HEK293 (cell line): ENCODE measurements around the gene L2HGDH.

ENCODE experiments used
- CTCF ChIA-PET: fragments of 350-600 bp; formaldehyde crosslinking; extraction: SDS; loops from one replicate; lab custom pipeline; 2021; ENCODE audit warnings: antibody characterized with exemption; lab: Yijun Ruan, JAX
- POLR2A ChIA-PET: fragments of 300-600 bp; formaldehyde crosslinking; extraction: SDS; loops from one replicate; lab custom pipeline; 2020; ENCODE audit warnings: antibody characterized with exemption, inconsistent platforms; lab: Yijun Ruan, JAX
- H3K27ac ChIP-seq: fragments of 200-500 bp; sonication (Bioruptor generic); 2 replicates; pipeline ENCODE4 v1.5.1; 2014; ENCODE audit warnings: low read depth, low read length, control low read depth, inconsistent platforms; ENCODE audit errors: extremely low read depth
- H3K36me3 ChIP-seq, 2 experiments: fragments of 200-500 bp in 1 of 2; sonication (Bioruptor generic) in 1 of 2; 1 replicate in 1 of 2; 2 replicates in 1 of 2; pipeline ENCODE4 v1.5.1; 2014 to 2017; ENCODE audit warnings: inconsistent platforms in 2 of 2, low read length in 2 of 2; ENCODE audit not compliant: control insufficient read depth in 2 of 2, insufficient read depth in 1 of 2
- H3K4me1 ChIP-seq: fragments of 200-500 bp; sonication (Bioruptor generic); 2 replicates; pipeline ENCODE4 v1.5.1; 2014; ENCODE audit warnings: mild to moderate bottlenecking, low read length, inconsistent platforms; ENCODE audit not compliant: control insufficient read depth, insufficient read depth
- H3K4me3 ChIP-seq: 2 replicates; pipeline ENCODE4 v1.5.1; 2011; ENCODE audit warnings: low read depth, mild to moderate bottlenecking, control low read depth, low read length, moderate library complexity
- H3K9me3 ChIP-seq: fragments of 200-500 bp; sonication (Bioruptor generic); 2 replicates; pipeline ENCODE4 v1.5.1; 2014; ENCODE audit warnings: low read depth, low read length, inconsistent platforms; ENCODE audit not compliant: control insufficient read depth, insufficient read depth
- HOXC10 ChIP-seq: sonication (generic); formaldehyde crosslinking; IDR thresholded peaks from 2 replicates; pipeline ENCODE4 v1.8.1; 2023; ENCODE audit warnings: mild to moderate bottlenecking, missing genetic modification reagents
- IKZF3 ChIP-seq: fragments of 450-650 bp; IDR thresholded peaks from 2 replicates; pipeline ENCODE4 v1.5.0; 2018; ENCODE audit warnings: missing biosample characterization, mild to moderate bottlenecking, missing genetic modification characterization, moderate library complexity
- MYNN ChIP-seq: fragments of 450-650 bp; formaldehyde crosslinking; IDR thresholded peaks from 2 replicates; pipeline ENCODE4 v1.5.1; 2016; ENCODE audit warnings: missing biosample characterization, missing genetic modification characterization, borderline replicate concordance
- ZBTB17 ChIP-seq: fragments of 450-650 bp; formaldehyde crosslinking; IDR thresholded peaks from 2 replicates; pipeline ENCODE4 v1.5.1; 2016; ENCODE audit warnings: missing biosample characterization, missing genetic modification characterization
- ZNF148 ChIP-seq: fragments of 450-650 bp; formaldehyde crosslinking; IDR thresholded peaks from 2 replicates; pipeline ENCODE4 v1.5.0; 2017; ENCODE audit warnings: missing biosample characterization, missing genetic modification characterization, borderline replicate concordance
- ZNF169 ChIP-seq: fragments of 450-650 bp; formaldehyde crosslinking; IDR thresholded peaks from 2 replicates; pipeline ENCODE4 v1.5.1; 2016; ENCODE audit warnings: missing biosample characterization, missing genetic modification characterization
- ZNF202 ChIP-seq: fragments of 450-650 bp; formaldehyde crosslinking; IDR thresholded peaks from 2 replicates; pipeline ENCODE4 v1.5.1; 2016; ENCODE audit warnings: missing biosample characterization, missing genetic modification characterization, borderline replicate concordance
- ZNF292 ChIP-seq: fragments of 450-650 bp; formaldehyde crosslinking; IDR thresholded peaks from 2 replicates; pipeline ENCODE4 v1.5.1; 2016; ENCODE audit warnings: low read depth, missing biosample characterization, missing genetic modification characterization, borderline replicate concordance
- ZNF341 ChIP-seq: fragments of 450-650 bp; formaldehyde crosslinking; IDR thresholded peaks from 2 replicates; pipeline ENCODE4; 2016; ENCODE audit warnings: low read depth, missing biosample characterization, missing genetic modification characterization
- ZNF426 ChIP-seq: fragments of 450-650 bp; formaldehyde crosslinking; IDR thresholded peaks from 2 replicates; pipeline ENCODE4 v1.5.1; 2017; ENCODE audit warnings: missing biosample characterization, missing genetic modification characterization, mild to moderate bottlenecking, inconsistent platforms, moderate library complexity
- ZNF433 ChIP-seq: fragments of 450-650 bp; formaldehyde crosslinking; IDR thresholded peaks from 2 replicates; pipeline ENCODE4 v1.5.1; 2016; ENCODE audit warnings: missing biosample characterization, missing genetic modification characterization, low read depth
- ZNF513 ChIP-seq: fragments of 450-650 bp; IDR thresholded peaks from 2 replicates; pipeline ENCODE4 v1.5.1; 2018; ENCODE audit warnings: missing biosample characterization, missing genetic modification characterization
- ZNF514 ChIP-seq: fragments of 450-650 bp; formaldehyde crosslinking; IDR thresholded peaks from 2 replicates; pipeline ENCODE4 v1.5.1; 2016; ENCODE audit warnings: missing biosample characterization, missing genetic modification characterization
- ZNF544 ChIP-seq: fragments of 450-650 bp; formaldehyde crosslinking; IDR thresholded peaks from 2 replicates; pipeline ENCODE4 v1.5.0; 2017; ENCODE audit warnings: missing biosample characterization, missing genetic modification characterization
- ZNF571 ChIP-seq: fragments of 450-650 bp; formaldehyde crosslinking; IDR thresholded peaks from 2 replicates; pipeline ENCODE4 v1.5.0; 2017; ENCODE audit warnings: missing biosample characterization, missing genetic modification characterization
- ZNF654 ChIP-seq: fragments of 450-650 bp; formaldehyde crosslinking; IDR thresholded peaks from 2 replicates; pipeline ENCODE4 v1.5.1; 2016; ENCODE audit warnings: low read depth, missing biosample characterization, missing genetic modification characterization
- ZNF777 ChIP-seq: fragments of 450-650 bp; formaldehyde crosslinking; IDR thresholded peaks from 2 replicates; pipeline ENCODE4 v1.5.1; 2017; ENCODE audit warnings: missing biosample characterization, missing genetic modification characterization, borderline replicate concordance
- ZSCAN16 ChIP-seq: fragments of 450-650 bp; formaldehyde crosslinking; IDR thresholded peaks from 2 replicates; pipeline ENCODE4 v1.5.1; 2016; ENCODE audit warnings: missing biosample characterization, missing genetic modification characterization
- TF ChIP-seq, protein P1 (sequence below): fragments of 450-650 bp; formaldehyde crosslinking; IDR thresholded peaks from 2 replicates; pipeline ENCODE4 v1.5.1; 2016; ENCODE audit warnings: missing biosample characterization, missing genetic modification characterization
- TF ChIP-seq, protein P2 (sequence below): fragments of 450-650 bp; formaldehyde crosslinking; IDR thresholded peaks from 2 replicates; pipeline ENCODE4 v1.5.1; 2016; ENCODE audit warnings: missing biosample characterization, missing genetic modification characterization, low read depth

L2HGDH gene

GRCh38 chr14:50333014-50333509 is 21.0 kb upstream of the L2HGDH start (continued):
- no peak for TF ChIP-seq ZNF148
- TF ChIP-seq IKZF3 (tag by site-specific recombination), result no peak
- no peak for TF ChIP-seq ZNF433
- TF ChIP-seq ZNF514 (tag by site-specific recombination), result no peak
- no peak for TF ChIP-seq ZNF169 (tag by site-specific recombination)

DNA sequence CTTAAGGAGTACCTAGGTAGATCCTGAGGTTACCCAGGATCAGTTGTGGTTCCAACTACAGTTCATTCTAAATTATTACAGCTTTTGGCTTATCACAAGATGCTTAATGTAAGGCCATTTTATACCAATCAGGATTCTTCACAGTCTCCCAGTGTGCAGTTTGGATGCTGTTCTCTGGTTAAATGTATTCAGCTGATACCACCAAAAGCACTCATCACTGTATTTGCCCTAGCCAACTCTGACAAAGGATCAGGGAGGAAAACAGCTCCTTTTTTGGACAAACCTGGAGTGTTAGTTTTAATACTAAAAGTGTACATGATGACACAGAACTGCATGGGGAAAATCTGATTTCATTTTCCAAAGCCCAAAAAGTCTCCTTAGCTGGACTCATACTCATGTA is 19.6 kb upstream of the L2HGDH start:
- POLR2A ChIA-PET, result no interaction called here
- TF ChIP-seq, protein P1, sequence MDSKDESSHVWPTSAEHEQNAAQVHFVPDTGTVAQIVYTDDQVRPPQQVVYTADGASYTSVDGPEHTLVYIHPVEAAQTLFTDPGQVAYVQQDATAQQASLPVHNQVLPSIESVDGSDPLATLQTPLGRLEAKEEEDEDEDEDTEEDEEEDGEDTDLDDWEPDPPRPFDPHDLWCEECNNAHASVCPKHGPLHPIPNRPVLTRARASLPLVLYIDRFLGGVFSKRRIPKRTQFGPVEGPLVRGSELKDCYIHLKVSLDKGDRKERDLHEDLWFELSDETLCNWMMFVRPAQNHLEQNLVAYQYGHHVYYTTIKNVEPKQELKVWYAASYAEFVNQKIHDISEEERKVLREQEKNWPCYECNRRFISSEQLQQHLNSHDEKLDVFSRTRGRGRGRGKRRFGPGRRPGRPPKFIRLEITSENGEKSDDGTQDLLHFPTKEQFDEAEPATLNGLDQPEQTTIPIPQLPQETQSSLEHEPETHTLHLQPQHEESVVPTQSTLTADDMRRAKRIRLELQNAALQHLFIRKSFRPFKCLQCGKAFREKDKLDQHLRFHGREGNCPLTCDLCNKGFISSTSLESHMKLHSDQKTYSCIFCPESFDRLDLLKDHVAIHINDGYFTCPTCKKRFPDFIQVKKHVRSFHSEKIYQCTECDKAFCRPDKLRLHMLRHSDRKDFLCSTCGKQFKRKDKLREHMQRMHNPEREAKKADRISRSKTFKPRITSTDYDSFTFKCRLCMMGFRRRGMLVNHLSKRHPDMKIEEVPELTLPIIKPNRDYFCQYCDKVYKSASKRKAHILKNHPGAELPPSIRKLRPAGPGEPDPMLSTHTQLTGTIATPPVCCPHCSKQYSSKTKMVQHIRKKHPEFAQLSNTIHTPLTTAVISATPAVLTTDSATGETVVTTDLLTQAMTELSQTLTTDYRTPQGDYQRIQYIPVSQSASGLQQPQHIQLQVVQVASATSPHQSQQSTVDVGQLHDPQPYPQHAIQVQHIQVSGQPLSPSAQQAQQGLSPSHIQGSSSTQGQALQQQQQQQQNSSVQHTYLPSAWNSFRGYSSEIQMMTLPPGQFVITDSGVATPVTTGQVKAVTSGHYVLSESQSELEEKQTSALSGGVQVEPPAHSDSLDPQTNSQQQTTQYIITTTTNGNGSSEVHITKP (tag by site-specific recombination), result no peak
- TF ChIP-seq ZBTB17 (tag by site-specific recombination) (no peak), ZNF777 (tag by site-specific recombination) (no peak), ZNF292 (tag by site-specific recombination) (no peak), MYNN (tag by site-specific recombination) (no peak), ZNF341 (tag by site-specific recombination) (no peak), ZNF513 (tag by site-specific recombination) (no peak), ZNF571 (no peak), ZNF654 (no peak), ZSCAN16 (tag by site-specific recombination) (no peak), ZNF544 (no peak), ZNF426 (tag by site-specific recombination) (no peak), HOXC10 (CRISPR knock-in tag) (no peak), ZNF202 (tag by site-specific recombination) (no peak)
- TF ChIP-seq, protein P2, sequence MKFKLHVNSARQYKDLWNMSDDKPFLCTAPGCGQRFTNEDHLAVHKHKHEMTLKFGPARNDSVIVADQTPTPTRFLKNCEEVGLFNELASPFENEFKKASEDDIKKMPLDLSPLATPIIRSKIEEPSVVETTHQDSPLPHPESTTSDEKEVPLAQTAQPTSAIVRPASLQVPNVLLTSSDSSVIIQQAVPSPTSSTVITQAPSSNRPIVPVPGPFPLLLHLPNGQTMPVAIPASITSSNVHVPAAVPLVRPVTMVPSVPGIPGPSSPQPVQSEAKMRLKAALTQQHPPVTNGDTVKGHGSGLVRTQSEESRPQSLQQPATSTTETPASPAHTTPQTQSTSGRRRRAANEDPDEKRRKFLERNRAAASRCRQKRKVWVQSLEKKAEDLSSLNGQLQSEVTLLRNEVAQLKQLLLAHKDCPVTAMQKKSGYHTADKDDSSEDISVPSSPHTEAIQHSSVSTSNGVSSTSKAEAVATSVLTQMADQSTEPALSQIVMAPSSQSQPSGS (tag by site-specific recombination), result no peak
- TF ChIP-seq, all 188 proteins: peak for 0

More for the DNA sequence above, 19.6 kb upstream of the L2HGDH start:
- H3K4me1 ChIP-seq, result no peaks in the 10 kb centered on the region
- no peak overlapping the region for H3K4me3 ChIP-seq
- CTCF ChIA-PET, result interaction anchor here (0.6 to 2.5 kb wide), 2 partner anchors 11 to 411 kb away, joined by 3 to 12 read pairs; no protein-coding TSS in a partner anchor
- H3K36me3 ChIP-seq, result peaks cover 10 to 29% of the 10 kb centered on the region in 2 experiments
- H3K27ac ChIP-seq, result no peak overlapping the region
- H3K9me3 ChIP-seq, result no peaks in the 10 kb centered on the region
